ENCODE measurements around the gene NDST3.
A peak's percentile ranks its signal among the peaks of the same experiment; 100 is the strongest.

Gene NDST3

GRCh38 chr4:118032691-118033090 is 1.6 kb upstream of the NDST3 start:
- no peak overlapping the region for H3K27ac ChIP-seq (ENCODE audit: low read depth, low read length)
- H3K27me3 ChIP-seq (ENCODE audit: insufficient read depth, low read length), result peaks cover 9% of the 10 kb centered on the region
- H3K9me3 ChIP-seq (ENCODE audit: insufficient read depth, low read depth, low read length), result no peaks in the 10 kb centered on the region
- no peaks in the 10 kb centered on the region for H3K36me3 ChIP-seq (ENCODE audit: insufficient read depth, low read length)
- H3K9ac ChIP-seq (ENCODE audit: low read depth, low read length), result no peak overlapping the region; the same call in 1 of the 2 replicates
- H3K4me3 ChIP-seq (ENCODE audit: low read length), result peak overlapping the region; percentile 77
- H3K4me1 ChIP-seq (ENCODE audit: insufficient read depth, low read length), result no peaks in the 10 kb centered on the region; the same call in none of the 2 replicates
- WGBS, result 43% methylated on average over 2 of the region's 2 CpGs

- peak overlapping the region; percentile 77 for H3K4me3 ChIP-seq (ENCODE audit: low read length)
- WGBS, result under 1% methylated on average over 98 of the region's 100 CpGs
- H3K27ac ChIP-seq (ENCODE audit: low read depth, low read length), result no peak overlapping the region
- no peaks in the 10 kb centered on the region for H3K9me3 ChIP-seq (ENCODE audit: insufficient read depth, low read depth, low read length)
- peaks cover 9% of the 10 kb centered on the region for H3K27me3 ChIP-seq (ENCODE audit: insufficient read depth, low read length)
- peak overlapping the region; percentile 68 for H3K9ac ChIP-seq (ENCODE audit: low read depth, low read length)
- H3K36me3 ChIP-seq (ENCODE audit: insufficient read depth, low read length), result no peaks in the 10 kb centered on the region
- H3K4me1 ChIP-seq (ENCODE audit: insufficient read depth, low read length), result no peaks in the 10 kb centered on the region; the same call in none of the 2 replicates
Measured at GRCh38 chr4:118033148-118034052, 886 bp upstream of the NDST3 start.

GRCh38 chr4:118035309-118035708 is 1.0 kb downstream of the NDST3 start:
- no peak overlapping the region for H3K9ac ChIP-seq (ENCODE audit: low read depth, low read length)
- peaks cover 9% of the 10 kb centered on the region for H3K27me3 ChIP-seq (ENCODE audit: insufficient read depth, low read length)
- WGBS, result no CpG with 5 or more reads among the region's 1 CpG
- no peak overlapping the region for H3K27ac ChIP-seq (ENCODE audit: low read depth, low read length)
- no peaks in the 10 kb centered on the region for H3K36me3 ChIP-seq (ENCODE audit: insufficient read depth, low read length)
- H3K9me3 ChIP-seq (ENCODE audit: insufficient read depth, low read depth, low read length), result no peaks in the 10 kb centered on the region
- H3K4me1 ChIP-seq (ENCODE audit: insufficient read depth, low read length), result no peaks in the 10 kb centered on the region; the same call in none of the 2 replicates
- no peak overlapping the region for H3K4me3 ChIP-seq (ENCODE audit: low read length)

GRCh38 chr4:118036336-118036735 is 2.0 kb downstream of the NDST3 start:
- H3K9me3 ChIP-seq (ENCODE audit: insufficient read depth, low read depth, low read length), result no peaks in the 10 kb centered on the region
- H3K27me3 ChIP-seq (ENCODE audit: insufficient read depth, low read length), result peaks cover 9% of the 10 kb centered on the region
- H3K9ac ChIP-seq (ENCODE audit: low read depth, low read length), result no peak overlapping the region
- H3K27ac ChIP-seq (ENCODE audit: low read depth, low read length), result no peak overlapping the region
- H3K4me1 ChIP-seq (ENCODE audit: insufficient read depth, low read length), result no peaks in the 10 kb centered on the region; the same call in none of the 2 replicates
- no peaks in the 10 kb centered on the region for H3K36me3 ChIP-seq (ENCODE audit: insufficient read depth, low read length)
- WGBS, result 89% methylated on average over 1 of the region's 2 CpGs
- H3K4me3 ChIP-seq (ENCODE audit: low read length), result no peak overlapping the region

GRCh38 chr4:118037955-118038354 is 3.7 kb downstream of the NDST3 start:
- H3K36me3 ChIP-seq (ENCODE audit: insufficient read depth, low read length), result no peaks in the 10 kb centered on the region
- H3K4me3 ChIP-seq (ENCODE audit: low read length), result no peak overlapping the region
- no peak overlapping the region for H3K27ac ChIP-seq (ENCODE audit: low read depth, low read length)
- H3K9ac ChIP-seq (ENCODE audit: low read depth, low read length), result no peak overlapping the region
- peaks cover 2% of the 10 kb centered on the region; the same call in 1 of the 2 replicates for H3K27me3 ChIP-seq (ENCODE audit: insufficient read depth, low read length)
- no peaks in the 10 kb centered on the region for H3K9me3 ChIP-seq (ENCODE audit: insufficient read depth, low read depth, low read length)
- 100% methylated on average over 1 of the region's 1 CpG for WGBS
- no peaks in the 10 kb centered on the region; the same call in none of the 2 replicates for H3K4me1 ChIP-seq (ENCODE audit: insufficient read depth, low read length)

GRCh38 chr4:118046323-118046722 is 12.0 kb downstream of the NDST3 start:
- WGBS, result 86% methylated on average over 2 of the region's 2 CpGs
- Histone ChIP-seq H3K27ac (ENCODE audit: low read depth, low read length) (no peak overlapping the region), H3K9me3 (ENCODE audit: insufficient read depth, low read depth, low read length) (peaks cover 4% of the 10 kb centered on the region; the same call in 1 of the 2 replicates), H3K4me3 (ENCODE audit: low read length) (no peak overlapping the region), H3K4me1 (ENCODE audit: insufficient read depth, low read length) (no peaks in the 10 kb centered on the region), H3K27me3 (ENCODE audit: insufficient read depth, low read length) (no peaks in the 10 kb centered on the region), H3K36me3 (ENCODE audit: insufficient read depth, low read length) (no peaks in the 10 kb centered on the region), H3K9ac (ENCODE audit: low read depth, low read length) (no peak overlapping the region)

GRCh38 chr4:118047043-118047442 is 12.8 kb downstream of the NDST3 start:
- Histone ChIP-seq H3K9me3 (ENCODE audit: insufficient read depth, low read depth, low read length) (peaks cover 4% of the 10 kb centered on the region; the same call in 1 of the 2 replicates), H3K9ac (ENCODE audit: low read depth, low read length) (no peak overlapping the region), H3K36me3 (ENCODE audit: insufficient read depth, low read length) (no peaks in the 10 kb centered on the region), H3K27ac (ENCODE audit: low read depth, low read length) (no peak overlapping the region), H3K4me1 (ENCODE audit: insufficient read depth, low read length) (no peaks in the 10 kb centered on the region), H3K27me3 (ENCODE audit: insufficient read depth, low read length) (no peaks in the 10 kb centered on the region), H3K4me3 (ENCODE audit: low read length) (no peak overlapping the region)
- WGBS, result 98% methylated on average over 3 of the region's 3 CpGs

- no peak overlapping the region for H3K27ac ChIP-seq (ENCODE audit: low read depth, low read length)
- no peaks in the 10 kb centered on the region for H3K36me3 ChIP-seq (ENCODE audit: insufficient read depth, low read length)
- H3K9me3 ChIP-seq (ENCODE audit: insufficient read depth, low read depth, low read length), result no peaks in the 10 kb centered on the region
- H3K4me3 ChIP-seq (ENCODE audit: low read length), result no peak overlapping the region
- WGBS, result 88% methylated on average over 2 of the region's 2 CpGs
- no peak overlapping the region for H3K9ac ChIP-seq (ENCODE audit: low read depth, low read length)
- peaks cover 7% of the 10 kb centered on the region for H3K4me1 ChIP-seq (ENCODE audit: insufficient read depth, low read length)
- H3K27me3 ChIP-seq (ENCODE audit: insufficient read depth, low read length), result no peaks in the 10 kb centered on the region
Measured at GRCh38 chr4:118058955-118059354, 24.7 kb downstream of the NDST3 start.

- Histone ChIP-seq H3K9ac (ENCODE audit: low read depth, low read length) (no peak overlapping the region), H3K27me3 (ENCODE audit: insufficient read depth, low read length) (no peaks in the 10 kb centered on the region), H3K4me3 (ENCODE audit: low read length) (no peak overlapping the region), H3K36me3 (ENCODE audit: insufficient read depth, low read length) (no peaks in the 10 kb centered on the region), H3K27ac (ENCODE audit: low read depth, low read length) (no peak overlapping the region), H3K9me3 (ENCODE audit: insufficient read depth, low read depth, low read length) (no peaks in the 10 kb centered on the region), H3K4me1 (ENCODE audit: insufficient read depth, low read length) (peaks cover 7% of the 10 kb centered on the region)
- WGBS, result 64% methylated on average over 2 of the region's 2 CpGs
Measured at GRCh38 chr4:118059397-118059796, 25.1 kb downstream of the NDST3 start.

- H3K36me3 ChIP-seq (ENCODE audit: insufficient read depth, low read length), result no peaks in the 10 kb centered on the region
- WGBS, result 66% methylated on average over 8 of the region's 8 CpGs
- H3K27ac ChIP-seq (ENCODE audit: low read depth, low read length), result no peak overlapping the region
- H3K9me3 ChIP-seq (ENCODE audit: insufficient read depth, low read depth, low read length), result no peaks in the 10 kb centered on the region
- no peaks in the 10 kb centered on the region; the same call in 1 of the 2 replicates for H3K4me1 ChIP-seq (ENCODE audit: insufficient read depth, low read length)
- no peak overlapping the region for H3K9ac ChIP-seq (ENCODE audit: low read depth, low read length)
- H3K4me3 ChIP-seq (ENCODE audit: low read length), result no peak overlapping the region
- H3K27me3 ChIP-seq (ENCODE audit: insufficient read depth, low read length), result no peaks in the 10 kb centered on the region
Measured at GRCh38 chr4:118076958-118077766, 42.9 kb downstream of the NDST3 start.

- H3K9ac ChIP-seq (ENCODE audit: low read depth, low read length), result no peak overlapping the region
- H3K27me3 ChIP-seq (ENCODE audit: insufficient read depth, low read length), result no peaks in the 10 kb centered on the region
- no peak overlapping the region for H3K27ac ChIP-seq (ENCODE audit: low read depth, low read length)
- no peaks in the 10 kb centered on the region for H3K9me3 ChIP-seq (ENCODE audit: insufficient read depth, low read depth, low read length)
- no peak overlapping the region for H3K4me3 ChIP-seq (ENCODE audit: low read length)
- no peaks in the 10 kb centered on the region; the same call in 1 of the 2 replicates for H3K4me1 ChIP-seq (ENCODE audit: insufficient read depth, low read length)
- 97% methylated on average over 3 of the region's 3 CpGs for WGBS
- no peaks in the 10 kb centered on the region for H3K36me3 ChIP-seq (ENCODE audit: insufficient read depth, low read length)
Measured at GRCh38 chr4:118077767-118078105, 43.5 kb downstream of the NDST3 start.

Data from HUES64 (cell line).